Measurements from ENCODE around the gene SOCS7. TPM values are rescaled to one million over a fixed set of nuclear protein-coding genes. Genes with fewer than 3 reads are reported as not detected.
A peak's percentile ranks its signal among the peaks of the same experiment; 100 is the strongest.

The SOCS7 gene
- total RNA-seq, 1 donor from 2014 or later, result 17.8 TPM

DNA sequence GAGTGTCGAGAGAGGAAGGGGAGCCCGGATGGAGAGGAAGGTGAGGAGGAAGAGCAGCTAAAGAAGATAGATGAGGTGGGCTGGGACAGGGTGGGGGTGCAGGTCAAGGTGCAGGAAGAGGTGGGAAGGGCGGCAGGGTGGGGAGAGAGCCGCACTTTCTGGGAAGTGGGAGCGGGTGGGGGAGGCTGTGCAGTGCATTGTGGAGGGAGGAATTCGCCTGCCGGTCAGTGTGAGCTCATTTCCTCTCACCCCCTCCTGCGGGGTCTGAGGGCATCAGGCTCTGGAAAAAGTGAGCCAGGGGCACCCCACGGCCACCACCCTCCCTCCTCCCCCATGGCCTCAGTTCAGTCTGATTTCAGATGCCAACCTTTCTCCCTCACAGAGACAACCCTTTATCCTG lies 74.1 kb downstream of the SOCS7 start:
- H3K27me3 ChIP-seq, result peaks cover 14% of the 10 kb centered on the region
- H3K9me3 Mint-ChIP-seq, result no peaks in the 10 kb centered on the region
- H3K9me3 ChIP-seq (ENCODE audit: low read depth), result no peaks in the 10 kb centered on the region
- H3K4me1 Mint-ChIP-seq, result peaks cover 42% of the 10 kb centered on the region
- no peaks in the 10 kb centered on the region for H3K36me3 ChIP-seq
- H3K4me3 ChIP-seq, result no peak overlapping the region
- H3F3A ChIP-seq (ENCODE audit: low read depth), result peaks cover 44% of the 10 kb centered on the region
- peaks cover 36% of the 10 kb centered on the region for H3K4me1 ChIP-seq
- no peak overlapping the region for H3K27ac Mint-ChIP-seq
- no peaks in the 10 kb centered on the region for H3K36me3 Mint-ChIP-seq
- no peak for DNase-seq (ENCODE audit: low spot score)
- H3K27me3 Mint-ChIP-seq (ENCODE audit: insufficient read depth, low read depth), result peaks cover 33% of the 10 kb centered on the region
- H3K79me2 ChIP-seq (ENCODE audit: low read depth), result peaks cover 3% of the 10 kb centered on the region
- H3K9ac ChIP-seq, result no peak overlapping the region
- H2AFZ ChIP-seq (replicated peaks), result no peak overlapping the region
- no peak overlapping the region for H3K4me3 Mint-ChIP-seq
- no peak overlapping the region for H3K4me2 ChIP-seq
- H4K20me1 ChIP-seq (ENCODE audit: low read depth), result no peaks in the 10 kb centered on the region
- no peak overlapping the region for H3K27ac ChIP-seq
- no peak for TF ChIP-seq EZH2phosphoT487 (IDR thresholded peaks at IDR 0.05)
- no peak for TF ChIP-seq EZH2 (IDR thresholded peaks at IDR 0.05)
- TF ChIP-seq, protein P1, sequence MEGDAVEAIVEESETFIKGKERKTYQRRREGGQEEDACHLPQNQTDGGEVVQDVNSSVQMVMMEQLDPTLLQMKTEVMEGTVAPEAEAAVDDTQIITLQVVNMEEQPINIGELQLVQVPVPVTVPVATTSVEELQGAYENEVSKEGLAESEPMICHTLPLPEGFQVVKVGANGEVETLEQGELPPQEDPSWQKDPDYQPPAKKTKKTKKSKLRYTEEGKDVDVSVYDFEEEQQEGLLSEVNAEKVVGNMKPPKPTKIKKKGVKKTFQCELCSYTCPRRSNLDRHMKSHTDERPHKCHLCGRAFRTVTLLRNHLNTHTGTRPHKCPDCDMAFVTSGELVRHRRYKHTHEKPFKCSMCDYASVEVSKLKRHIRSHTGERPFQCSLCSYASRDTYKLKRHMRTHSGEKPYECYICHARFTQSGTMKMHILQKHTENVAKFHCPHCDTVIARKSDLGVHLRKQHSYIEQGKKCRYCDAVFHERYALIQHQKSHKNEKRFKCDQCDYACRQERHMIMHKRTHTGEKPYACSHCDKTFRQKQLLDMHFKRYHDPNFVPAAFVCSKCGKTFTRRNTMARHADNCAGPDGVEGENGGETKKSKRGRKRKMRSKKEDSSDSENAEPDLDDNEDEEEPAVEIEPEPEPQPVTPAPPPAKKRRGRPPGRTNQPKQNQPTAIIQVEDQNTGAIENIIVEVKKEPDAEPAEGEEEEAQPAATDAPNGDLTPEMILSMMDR (IDR thresholded peaks at IDR 0.05), result no peak

DNA sequence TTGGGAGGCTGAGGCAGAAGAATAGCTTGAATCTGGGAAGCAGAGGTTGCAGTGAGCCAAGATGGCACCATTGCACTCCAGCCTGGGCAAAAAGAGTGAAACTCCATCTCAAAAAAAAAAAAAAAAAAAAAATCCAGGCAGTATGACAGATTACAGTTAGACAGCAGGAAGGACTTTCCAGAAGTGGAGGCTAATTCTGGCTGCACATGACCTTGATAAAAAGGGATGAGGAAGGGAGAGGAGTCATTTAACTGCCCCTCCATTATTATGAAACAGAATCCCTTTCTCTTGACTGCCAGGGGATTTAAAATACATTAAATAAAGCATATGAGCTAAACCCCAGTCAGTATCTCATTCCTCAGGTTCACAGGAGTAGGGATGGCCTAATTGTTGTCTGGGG lies 74.8 kb downstream of the SOCS7 start:
- peaks cover 29% of the 10 kb centered on the region for H3K4me1 ChIP-seq
- peaks cover 6% of the 10 kb centered on the region for H3K79me2 ChIP-seq (ENCODE audit: low read depth)
- Mint-ChIP-seq H3K4me3 (no peak overlapping the region), H3K4me1 (peaks cover 38% of the 10 kb centered on the region), H3K9me3 (no peaks in the 10 kb centered on the region), H3K36me3 (no peaks in the 10 kb centered on the region), H3K27me3 (ENCODE audit: insufficient read depth, low read depth) (peaks cover 30% of the 10 kb centered on the region), H3K27ac (no peak overlapping the region)
- no peak overlapping the region for H3K27ac ChIP-seq
- no peak overlapping the region for H3K4me2 ChIP-seq
- peaks cover 14% of the 10 kb centered on the region for H3K27me3 ChIP-seq
- H3K9ac ChIP-seq, result no peak overlapping the region
- H3K4me3 ChIP-seq, result no peak overlapping the region
- H3F3A ChIP-seq (ENCODE audit: low read depth), result peaks cover 40% of the 10 kb centered on the region
- DNase-seq (ENCODE audit: low spot score), result no peak
- no peak overlapping the region for H2AFZ ChIP-seq (replicated peaks)
- no peak for TF ChIP-seq EZH2 (IDR thresholded peaks at IDR 0.05)
- no peak for TF ChIP-seq EZH2phosphoT487 (IDR thresholded peaks at IDR 0.05)
- TF ChIP-seq, protein P1 (IDR thresholded peaks at IDR 0.05), result no peak
- H3K9me3 ChIP-seq (ENCODE audit: low read depth), result no peaks in the 10 kb centered on the region
- H4K20me1 ChIP-seq (ENCODE audit: low read depth), result peaks cover 3% of the 10 kb centered on the region
- H3K36me3 ChIP-seq, result no peaks in the 10 kb centered on the region

DNA sequence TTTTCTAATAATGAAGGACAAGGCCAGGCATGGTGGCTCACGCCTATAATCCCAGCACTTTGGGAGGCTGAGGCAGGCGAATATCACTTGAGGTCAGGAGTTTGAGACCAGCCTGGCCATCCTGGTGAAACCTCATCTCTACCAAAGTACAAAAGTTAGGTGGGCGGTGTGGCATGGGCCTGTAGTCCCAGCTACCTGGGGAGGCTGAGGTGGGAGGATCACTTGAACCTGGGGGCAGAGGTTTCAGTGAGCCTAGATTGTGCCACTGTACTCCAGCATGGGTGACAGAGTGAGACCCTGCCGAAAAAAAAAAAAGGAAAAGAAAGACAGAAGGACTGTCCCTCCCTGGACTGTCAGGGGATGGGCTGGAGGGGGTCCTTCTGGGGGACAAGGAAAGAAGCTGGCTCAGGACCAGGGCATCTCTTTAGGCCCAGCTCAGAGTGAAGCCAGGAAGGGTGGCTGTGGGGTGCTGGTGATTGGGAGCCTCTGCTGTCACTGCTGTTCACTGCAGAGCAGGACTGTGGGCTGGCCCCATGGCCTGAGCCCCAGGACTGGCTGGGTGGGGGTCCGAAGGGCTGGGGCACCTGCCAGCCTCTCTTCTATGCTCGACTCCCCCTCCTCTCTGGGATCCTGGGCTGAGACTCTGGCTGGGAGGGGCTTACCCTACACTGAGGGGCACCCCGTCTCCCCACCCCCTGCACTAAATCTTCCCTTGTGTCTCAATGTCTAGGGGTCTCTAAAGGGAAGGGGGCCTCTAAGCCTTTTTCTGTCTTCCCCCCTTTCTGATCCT lies 75.7 kb downstream of the SOCS7 start:
- peak overlapping the region; percentile 81 for H2AFZ ChIP-seq (replicated peaks)
- no peaks in the 10 kb centered on the region for H3K9me3 Mint-ChIP-seq
- H3K27ac Mint-ChIP-seq, result no peak overlapping the region
- H3K9me3 ChIP-seq (ENCODE audit: low read depth), result no peaks in the 10 kb centered on the region
- H3K4me1 Mint-ChIP-seq, result peaks cover 29% of the 10 kb centered on the region
- peaks cover 20% of the 10 kb centered on the region for H3K4me1 ChIP-seq
- no peak for DNase-seq (ENCODE audit: low spot score)
- H3K79me2 ChIP-seq (ENCODE audit: low read depth), result peaks cover 6% of the 10 kb centered on the region
- peaks cover 14% of the 10 kb centered on the region for H3K27me3 ChIP-seq
- H3K27me3 Mint-ChIP-seq (ENCODE audit: insufficient read depth, low read depth), result peaks cover 30% of the 10 kb centered on the region
- H3K27ac ChIP-seq, result no peak overlapping the region
- no peak overlapping the region for H3K9ac ChIP-seq
- H4K20me1 ChIP-seq (ENCODE audit: low read depth), result peaks cover 3% of the 10 kb centered on the region
- H3K4me3 Mint-ChIP-seq, result peak overlapping the region; percentile 72
- peak overlapping the region; percentile 66 for H3K4me3 ChIP-seq
- H3F3A ChIP-seq (ENCODE audit: low read depth), result peaks cover 32% of the 10 kb centered on the region
- H3K36me3 ChIP-seq, result no peaks in the 10 kb centered on the region
- TF ChIP-seq EZH2 (IDR thresholded peaks at IDR 0.05), result no peak
- no peak for TF ChIP-seq EZH2phosphoT487 (IDR thresholded peaks at IDR 0.05)
- TF ChIP-seq, protein P1 (IDR thresholded peaks at IDR 0.05), result no peak
- peak overlapping the region; percentile 97 for H3K4me2 ChIP-seq
- H3K36me3 Mint-ChIP-seq, result no peaks in the 10 kb centered on the region

All from neural progenitor cell (in vitro differentiated cells).